ENCODE measurements around the gene PATL1. TPM values are rescaled to one million over a fixed set of nuclear protein-coding genes. Genes with fewer than 3 reads are reported as not detected.

PATL1 gene
- total and polyA plus RNA-seq, 2 of the 8 experiments (the other 6 are each of a cell fraction or from before 2014, with no cell fraction given) = 30.4 to 33.4 TPM

DNA sequence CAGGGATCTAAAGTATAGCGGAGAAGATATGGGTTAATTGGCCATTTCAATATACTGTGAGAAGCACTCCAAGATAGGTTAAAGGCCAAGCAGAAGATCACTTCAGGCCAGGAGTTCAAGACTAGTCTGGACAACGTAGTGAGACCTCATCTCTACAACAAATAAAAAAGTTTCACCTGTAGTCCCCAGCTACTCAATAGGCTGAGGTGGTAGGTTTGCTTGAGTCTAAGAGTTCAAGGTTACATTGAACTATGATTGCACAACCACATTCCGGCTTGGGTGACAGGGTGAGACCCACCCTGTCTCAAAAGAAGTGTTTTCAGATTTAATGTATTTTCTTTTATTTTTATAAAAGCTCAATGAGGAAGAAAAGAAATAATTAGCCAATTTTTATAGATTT is 25.4 kb downstream of the PATL1 start:
- Histone ChIP-seq H3K79me1 (ENCODE audit: low read depth, low read length) (no peaks in the 10 kb centered on the region), H3K4me3 (ENCODE audit: extremely low read depth in 1 of 4, insufficient read depth in 2 of 4, low read depth in 3 of 4, low read length in 4 of 4) (no peak overlapping the region), H3K27me3 (replicated peaks in 1 of 4; ENCODE audit: control insufficient read depth in 3 of 4, extremely low read depth in 1 of 4, insufficient read depth in 3 of 4, low read length in 3 of 4) (no peaks in the 10 kb centered on the region), H3K36me3 (ENCODE audit: control insufficient read depth in 2 of 4, insufficient read depth in 4 of 4, low read length in 3 of 4) (peaks cover 14 to 69% (median 51%) of the 10 kb centered on the region in 4 experiments), H2AFZ (ENCODE audit: low read length) (no peak overlapping the region), H3K9ac (replicated peaks in 1 of 4; ENCODE audit: extremely low read depth in 1 of 4, low read depth in 3 of 4, low read length in 3 of 4) (no peak overlapping the region), H3K79me2 (ENCODE audit: control insufficient read depth in 1 of 2, insufficient read depth in 2 of 2, low read length in 2 of 2) (no peaks in the 10 kb centered on the region), H4K91ac (replicated peaks; ENCODE audit: insufficient read length, low read length) (no peak overlapping the region), H4K8ac (ENCODE audit: extremely low read depth, insufficient read depth, low read length) (no peak overlapping the region), H4K5ac (ENCODE audit: insufficient read length, low read depth, low read length) (no peak overlapping the region), H2AK5ac (ENCODE audit: low read depth, low read length) (no peak overlapping the region), H3K14ac (ENCODE audit: insufficient read length) (no peak overlapping the region), H3K23ac (ENCODE audit: insufficient read length) (no peak overlapping the region), H2BK12ac (ENCODE audit: low read depth, low read length) (no peak overlapping the region), H3K4me1 (replicated peaks in 1 of 4; ENCODE audit: control insufficient read depth in 3 of 4, insufficient read depth in 4 of 4, low read length in 3 of 4) (no peaks in the 10 kb centered on the region), H3K4me2 (ENCODE audit: insufficient read depth in 1 of 2, low read depth in 2 of 2, low read length in 2 of 2) (no peak overlapping the region), H3K27ac (ENCODE audit: low read depth, low read length) (no peak overlapping the region), H4K20me1 (replicated peaks in 1 of 2; ENCODE audit: control insufficient read depth in 1 of 2, insufficient read depth in 2 of 2, low read length in 2 of 2) (peaks cover 0 to 2% of the 10 kb centered on the region in 2 experiments), H3K9me3 (ENCODE audit: insufficient read depth in 2 of 2, low read depth in 1 of 2, low read length in 1 of 2) (peaks cover 0 to 3% of the 10 kb centered on the region in 2 experiments; a peak in 1 of 4 replicates), H2BK20ac (ENCODE audit: low read length) (no peak overlapping the region), H2BK120ac (replicated peaks; ENCODE audit: low read depth, low read length) (no peak overlapping the region), H3K18ac (ENCODE audit: extremely low read depth, low read length) (no peak overlapping the region), H3K56ac (replicated peaks; ENCODE audit: insufficient read length, low read depth, low read length) (no peak overlapping the region), H2BK5ac (ENCODE audit: low read depth, low read length) (no peak overlapping the region), H3K23me2 (ENCODE audit: low read depth, low read length) (no peaks in the 10 kb centered on the region), H2BK15ac (ENCODE audit: low read length) (no peak overlapping the region), H3K4ac (replicated peaks; ENCODE audit: insufficient read length, low read depth, low read length) (no peak overlapping the region)
- FAIRE-seq = no peak
- ChIA-PET POLR2A (ENCODE audit: partially characterized antibody) (interaction anchor here (0.8 to 0.9 kb wide), 2 partner anchors 10 to 166 kb away, joined by 3 read pairs; no protein-coding TSS in a partner anchor), CTCF (ENCODE audit: partially characterized antibody) (no interaction called here)
- WGBS, 2 experiments (ENCODE audit: extremely low coverage in 1 of 2, insufficient coverage in 1 of 2, insufficient read length in 1 of 2, insufficient replicate concordance in 2 of 2, low coverage in 1 of 2, low lambda C conversion rate in 2 of 2, missing lambda C conversion rate in 1 of 2) = 98% methylated on average over 3 of the region's 3 CpGs; no CpG with 5 or more reads in 1 of the 2 experiments
- DNase-seq (ENCODE audit: low read depth in 1 of 2, low spot score in 2 of 2) = no peak
- TF ChIP-seq TCF12 (IDR thresholded peaks at IDR 0.05; ENCODE audit: low read depth, low read length) (no peak), CHD2 (IDR thresholded peaks at IDR 0.05; ENCODE audit: low read length) (no peak), GTF2F1 (IDR thresholded peaks at IDR 0.05; ENCODE audit: borderline replicate concordance, low read depth, low read length) (no peak), SP2 (IDR thresholded peaks at IDR 0.05; ENCODE audit: low read length) (no peak), SIN3A (conservative IDR thresholded peaks at IDR 0.05 in 1 of 2, IDR thresholded peaks at IDR 0.05 in 1 of 2; ENCODE audit: low read depth in 1 of 2, low read length in 2 of 2) (no peak), TBP (IDR thresholded peaks at IDR 0.05; ENCODE audit: low read depth, low read length) (no peak), CTCF (IDR thresholded peaks at IDR 0.05; ENCODE audit: control extremely low read depth in 1 of 3, insufficient read depth in 1 of 3, low read depth in 1 of 3, low read length in 3 of 3) (no peak), RFX5 (IDR thresholded peaks at IDR 0.05; ENCODE audit: borderline replicate concordance, low read depth, low read length) (no peak), GABPA (IDR thresholded peaks at IDR 0.05; ENCODE audit: borderline replicate concordance, insufficient read depth, low read length) (no peak), JUND (IDR thresholded peaks at IDR 0.05; ENCODE audit: low read length) (no peak), TEAD4 (IDR thresholded peaks at IDR 0.05; ENCODE audit: low read depth, low read length) (no peak), KDM1A (IDR thresholded peaks at IDR 0.05; ENCODE audit: borderline replicate concordance, low read length) (no peak)

All from H1 (cell line).